Stomach (tissue), 4 donors: ENCODE data around the gene RPL10A.

Source experiments
- EP300 ChIP-seq: sonication (generic); formaldehyde crosslinking; IDR thresholded peaks from one replicate; pipeline ENCODE4 v1.6.1; 2017; ENCODE audit warnings: antibody characterized with exemption
- POLR2A ChIP-seq, 4 donors: fragments of 450-650 bp; IDR thresholded peaks; one replicate each; pipeline ENCODE4 v1.6.1; 2016; ENCODE audit warnings: antibody characterized with exemption in 4 of 4, control low read depth in 2 of 4, mild to moderate bottlenecking in 1 of 4, moderate library complexity in 1 of 4
- POLR2AphosphoS5 ChIP-seq, 3 donors: sonication (generic); formaldehyde crosslinking; IDR thresholded peaks; one replicate each; pipeline ENCODE4 v1.6.1; 2016; ENCODE audit warnings: antibody characterized with exemption in 3 of 3
- TF ChIP-seq, protein P1 (sequence below), 7 experiments: fragments of 450-650 bp in 4 of 7; fragments of 200-600 bp in 3 of 7; sonication (generic) in 3 of 7; IDR thresholded peaks; one replicate each; pipeline ENCODE4 v1.5.1; 2016 to 2019; ENCODE audit warnings: antibody characterized with exemption in 7 of 7, control low read depth in 2 of 7, mild to moderate bottlenecking in 1 of 7

DNA sequence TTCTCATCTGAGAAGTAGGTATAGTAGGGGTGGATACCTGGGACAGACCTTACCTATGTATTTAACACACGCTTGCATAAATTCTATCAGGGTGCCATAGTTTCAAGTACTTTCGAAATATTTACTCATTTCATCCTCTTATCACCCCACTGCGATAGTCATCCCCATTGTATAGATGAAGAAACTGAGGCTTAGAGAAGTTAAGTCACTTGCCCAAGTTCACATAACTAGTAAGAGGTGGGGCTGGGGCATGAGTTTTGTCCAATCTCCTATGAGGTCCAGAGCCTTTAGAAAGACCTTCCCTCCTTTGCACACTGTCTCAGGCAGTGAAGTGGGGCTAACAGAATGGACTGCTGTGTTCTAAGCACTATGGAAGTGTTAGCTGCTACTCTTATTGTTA is 38.3 kb downstream of the RPL10A start:
- TF ChIP-seq EP300: no peak
- TF ChIP-seq POLR2AphosphoS5 (IDR thresholded peaks at IDR 0.05): no peak
- TF ChIP-seq, protein P1, sequence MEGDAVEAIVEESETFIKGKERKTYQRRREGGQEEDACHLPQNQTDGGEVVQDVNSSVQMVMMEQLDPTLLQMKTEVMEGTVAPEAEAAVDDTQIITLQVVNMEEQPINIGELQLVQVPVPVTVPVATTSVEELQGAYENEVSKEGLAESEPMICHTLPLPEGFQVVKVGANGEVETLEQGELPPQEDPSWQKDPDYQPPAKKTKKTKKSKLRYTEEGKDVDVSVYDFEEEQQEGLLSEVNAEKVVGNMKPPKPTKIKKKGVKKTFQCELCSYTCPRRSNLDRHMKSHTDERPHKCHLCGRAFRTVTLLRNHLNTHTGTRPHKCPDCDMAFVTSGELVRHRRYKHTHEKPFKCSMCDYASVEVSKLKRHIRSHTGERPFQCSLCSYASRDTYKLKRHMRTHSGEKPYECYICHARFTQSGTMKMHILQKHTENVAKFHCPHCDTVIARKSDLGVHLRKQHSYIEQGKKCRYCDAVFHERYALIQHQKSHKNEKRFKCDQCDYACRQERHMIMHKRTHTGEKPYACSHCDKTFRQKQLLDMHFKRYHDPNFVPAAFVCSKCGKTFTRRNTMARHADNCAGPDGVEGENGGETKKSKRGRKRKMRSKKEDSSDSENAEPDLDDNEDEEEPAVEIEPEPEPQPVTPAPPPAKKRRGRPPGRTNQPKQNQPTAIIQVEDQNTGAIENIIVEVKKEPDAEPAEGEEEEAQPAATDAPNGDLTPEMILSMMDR (IDR thresholded peaks at IDR 0.05): no peak
- no peak for TF ChIP-seq POLR2A (IDR thresholded peaks at IDR 0.05)
